GM19023 (cell line): ENCODE data around the gene CBX3.
"Not testable (repeated sequence)": the region's sequence is repeated elsewhere in the genome, so short reads cannot be mapped to it uniquely, and the experiment has no call there.

Experiments
- ATAC-seq: cut with Tn5 transposase; IDR thresholded peaks from one replicate; pipeline ENCODE4 v1.9.1; 2021; ENCODE audit warnings: mild to moderate bottlenecking, moderate library complexity; ENCODE audit not compliant: unreplicated experiment

The CBX3 gene

DNA sequence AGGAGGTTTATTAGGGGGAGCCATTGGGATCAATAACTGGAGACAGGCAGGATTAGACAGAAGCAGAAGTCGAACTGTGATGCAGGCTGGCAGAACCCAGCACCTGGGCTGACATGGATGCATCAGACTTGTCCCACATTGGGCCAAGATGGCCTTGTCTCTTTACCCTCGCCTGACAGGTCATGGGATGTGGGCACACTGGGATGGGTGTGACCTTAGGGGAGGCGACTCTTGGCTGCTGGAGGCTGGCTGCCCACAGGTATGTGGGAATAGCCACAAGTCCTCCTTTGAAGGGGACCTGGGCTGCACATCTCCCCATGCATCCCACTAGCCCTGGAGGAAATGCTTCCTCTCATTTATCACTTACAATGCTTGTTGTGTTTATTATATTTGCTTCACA lies 32.3 kb upstream of the CBX3 start:
- no peak for ATAC-seq

DNA sequence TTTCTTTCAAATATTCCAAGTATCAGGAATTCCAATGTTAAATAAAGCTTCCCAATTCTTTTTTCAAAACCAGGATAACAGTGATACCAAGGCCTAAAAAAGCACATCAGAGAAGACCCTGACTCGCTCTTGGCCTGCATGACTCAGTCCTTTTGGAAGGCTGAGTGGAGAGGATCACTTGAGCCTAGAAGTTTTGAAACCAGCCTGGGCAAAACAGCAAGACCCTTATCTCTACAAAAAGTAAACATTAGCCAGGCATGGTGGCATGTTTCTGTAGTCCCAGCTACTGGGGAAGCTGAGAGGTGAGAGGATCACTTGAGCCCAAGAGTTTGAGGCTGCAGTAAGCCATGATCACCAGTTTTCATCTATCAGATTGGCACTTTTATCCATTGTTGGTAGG lies 30.9 kb upstream of the CBX3 start:
- no peak for ATAC-seq

DNA sequence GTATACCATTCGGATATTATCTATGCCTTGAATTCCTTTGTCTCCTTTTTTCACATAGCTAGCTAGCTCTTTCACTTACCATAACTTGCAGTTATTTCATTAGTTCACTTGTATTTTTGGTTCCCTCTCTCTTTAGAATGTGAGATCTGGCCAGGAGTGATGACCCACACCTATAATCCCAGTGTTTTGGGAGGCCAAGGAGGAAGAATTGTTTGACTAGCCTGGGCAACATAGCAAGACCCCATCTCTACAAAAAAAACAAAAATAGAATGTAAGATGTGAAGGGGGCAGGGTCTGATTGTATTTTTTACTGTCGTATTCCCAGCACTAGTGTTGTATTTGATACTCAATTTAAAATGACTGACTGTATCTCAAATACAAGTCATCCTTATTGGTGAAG lies 29.9 kb upstream of the CBX3 start:
- ATAC-seq = no peak

DNA sequence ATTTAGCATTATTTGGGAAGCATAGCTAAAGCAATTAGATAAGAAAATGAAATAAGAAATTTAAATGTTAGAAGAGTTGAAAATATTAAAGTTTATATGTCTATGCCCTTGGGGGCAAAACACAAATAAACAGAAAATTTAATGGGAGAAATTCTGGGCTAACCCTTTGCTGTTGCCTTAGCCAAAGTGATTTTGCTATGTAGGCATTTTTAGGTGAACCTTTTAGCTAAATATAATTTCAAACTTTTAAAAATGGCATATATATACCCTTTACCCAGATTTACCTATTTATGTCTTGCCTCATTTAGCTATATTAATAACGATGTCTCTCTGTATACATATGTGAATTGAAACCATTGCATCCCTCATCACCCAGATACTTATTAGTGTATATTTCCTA lies 29.5 kb upstream of the CBX3 start:
- no peak for ATAC-seq

DNA sequence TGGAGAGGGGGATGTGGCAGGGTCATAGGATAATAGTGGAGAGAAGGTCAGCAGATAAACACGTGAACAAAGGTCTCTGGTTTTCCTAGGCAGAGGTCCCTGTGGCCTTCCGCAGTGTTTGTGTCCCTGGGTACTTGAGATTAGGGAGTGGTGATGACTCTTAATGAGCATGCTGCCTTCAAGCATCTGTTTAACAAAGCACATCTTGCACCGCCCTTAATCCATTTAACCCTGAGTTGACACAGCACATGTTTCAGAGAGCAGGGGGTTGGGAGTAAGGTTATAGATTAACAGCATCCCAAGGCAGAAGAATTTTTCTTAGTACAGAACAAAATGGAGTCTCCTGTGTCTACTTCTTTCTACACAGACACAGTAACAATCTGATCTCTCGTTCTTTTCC lies 25.6 kb upstream of the CBX3 start:
- ATAC-seq = not testable (repeated sequence)

DNA sequence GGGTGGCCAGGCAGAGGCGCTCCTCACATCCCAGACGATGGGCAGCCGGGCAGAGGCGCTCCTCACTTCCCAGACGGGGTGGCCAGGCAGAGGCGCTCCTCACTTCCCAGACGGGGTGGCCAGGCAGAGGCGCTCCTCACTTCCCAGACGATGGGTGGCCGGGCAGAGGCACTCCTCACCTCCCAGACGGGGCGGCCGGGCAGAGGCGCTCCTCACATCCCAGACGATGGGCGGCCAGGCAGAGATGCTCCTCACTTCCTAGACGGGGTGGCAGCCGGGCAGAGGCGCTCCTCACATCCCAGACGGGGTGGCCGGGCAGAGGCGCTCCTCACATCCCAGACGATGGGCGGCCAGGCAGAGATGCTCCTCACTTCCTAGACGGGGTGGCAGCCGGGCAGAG lies 24.8 kb upstream of the CBX3 start:
- not testable (repeated sequence) for ATAC-seq

DNA sequence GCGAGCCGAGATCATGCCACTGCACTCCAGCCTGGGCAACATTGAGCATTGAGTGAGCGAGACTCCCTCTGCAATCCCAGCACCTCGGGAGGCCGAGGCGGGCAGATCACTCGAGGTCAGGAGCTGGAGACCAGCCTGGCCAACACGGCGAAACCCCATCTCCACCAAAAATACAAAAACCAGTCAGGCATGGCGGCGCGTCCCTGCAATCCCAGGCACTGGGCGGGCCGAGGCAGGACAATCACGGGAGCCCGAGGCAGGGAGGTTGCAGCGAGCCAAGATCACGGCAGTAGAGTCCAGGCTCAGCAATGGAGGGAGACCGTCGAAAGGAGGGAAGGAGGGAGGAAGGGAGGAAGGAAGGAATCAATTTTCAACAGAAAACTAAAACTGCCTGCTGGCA lies 24.3 kb upstream of the CBX3 start:
- ATAC-seq = not testable (repeated sequence)

DNA sequence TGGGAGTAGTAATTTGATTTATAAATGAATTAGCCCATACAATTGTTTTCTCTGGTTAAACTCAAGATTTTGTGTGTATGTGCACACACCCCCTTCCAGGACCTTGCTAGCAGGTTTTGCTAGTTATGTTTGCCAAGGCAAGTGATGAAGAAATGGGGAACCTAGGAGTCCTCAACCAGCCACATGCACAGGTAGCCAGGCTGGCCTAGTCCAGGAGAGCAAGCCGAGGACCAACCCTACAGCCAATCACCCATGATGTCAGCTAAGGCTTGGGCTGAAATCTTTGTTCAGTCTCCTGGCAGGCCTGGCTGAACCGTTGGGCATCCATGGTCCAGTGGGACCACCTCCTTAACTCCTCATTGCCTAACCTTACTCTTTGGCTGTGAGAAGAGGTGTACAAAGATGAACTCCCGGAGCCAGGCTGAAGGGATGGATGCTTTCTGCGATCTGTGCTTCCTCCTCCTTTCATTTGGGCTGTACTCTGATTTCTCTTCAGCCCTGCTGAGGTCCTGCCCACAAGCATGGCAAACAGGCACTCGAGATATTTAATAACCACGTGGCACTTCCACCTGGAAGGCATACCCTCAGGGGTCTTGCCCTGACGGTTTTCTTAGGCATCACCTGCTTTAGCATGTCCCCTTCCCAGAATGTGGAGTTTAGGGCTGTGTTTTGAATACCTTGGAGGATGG lies 23.1 kb upstream of the CBX3 start:
- ATAC-seq = no peak

DNA sequence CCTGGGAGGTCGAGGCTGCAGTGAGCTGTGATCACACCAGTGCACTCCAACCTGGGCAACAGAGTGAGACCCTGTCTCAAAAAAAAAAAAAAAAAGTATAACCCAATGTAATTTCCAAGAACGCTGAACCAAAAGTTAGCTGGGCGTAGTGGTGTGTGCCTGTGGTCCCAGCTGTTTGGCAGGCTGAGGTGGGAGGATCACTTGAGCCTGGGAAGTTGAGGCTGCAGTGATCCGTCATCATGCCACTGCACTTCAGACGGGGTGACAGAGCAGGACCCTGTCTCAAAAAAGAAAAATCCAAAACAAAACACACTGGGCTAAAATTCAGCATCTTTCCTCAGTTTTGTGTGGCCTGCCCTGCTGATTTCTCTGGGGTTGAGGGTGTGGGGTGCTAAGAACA lies 22.1 kb upstream of the CBX3 start:
- ATAC-seq = no peak

DNA sequence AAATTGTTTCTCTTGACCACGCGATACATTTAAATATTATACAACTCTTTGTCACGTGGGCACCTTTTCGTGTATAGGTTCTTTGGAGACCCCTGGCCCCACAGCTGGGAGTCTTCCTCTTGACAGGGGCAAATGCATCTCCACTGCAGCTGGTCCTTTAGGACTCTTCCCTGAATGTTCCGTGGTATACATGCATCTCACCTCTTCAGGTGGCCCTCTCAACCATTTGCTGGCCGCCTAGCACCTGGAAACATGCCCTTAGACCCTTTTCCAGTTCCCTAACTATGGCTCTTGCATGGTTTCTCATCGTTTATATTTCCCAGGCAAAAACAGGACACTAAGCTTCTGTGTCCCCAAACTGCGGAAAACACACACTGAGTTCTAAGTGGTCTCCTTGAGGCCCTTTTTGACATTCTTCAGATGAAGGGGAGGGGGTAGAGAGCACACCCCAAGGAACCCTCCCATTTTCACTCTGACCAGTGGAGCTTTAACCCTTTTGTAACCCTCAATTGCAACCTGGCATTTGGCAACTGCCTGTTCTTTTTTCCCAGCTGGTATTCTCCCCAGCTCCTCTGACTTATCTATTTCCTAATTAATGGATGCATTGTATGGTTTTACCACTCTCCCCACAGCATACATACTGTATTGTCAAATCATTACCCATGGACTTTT lies 21.6 kb upstream of the CBX3 start:
- no peak for ATAC-seq

DNA sequence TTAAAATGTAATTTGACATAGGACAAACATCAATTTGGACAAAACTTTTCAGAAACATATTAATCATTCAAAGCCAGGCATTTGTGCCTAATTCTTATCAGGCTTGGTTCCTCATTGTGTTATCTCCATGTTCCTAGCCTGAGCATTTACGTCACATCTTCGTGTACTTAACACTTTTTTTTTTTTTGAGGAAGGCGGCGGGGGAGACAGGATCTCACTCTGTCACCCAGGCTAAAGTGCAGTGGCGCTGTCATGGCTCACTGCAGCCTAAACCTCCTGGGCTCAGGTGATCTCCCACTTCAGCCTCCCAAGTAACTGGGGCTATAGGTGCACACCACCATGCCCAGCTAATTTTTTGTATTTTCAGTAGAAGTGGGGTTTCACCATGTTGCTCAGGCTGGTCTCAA lies 20.8 kb upstream of the CBX3 start:
- no peak for ATAC-seq

DNA sequence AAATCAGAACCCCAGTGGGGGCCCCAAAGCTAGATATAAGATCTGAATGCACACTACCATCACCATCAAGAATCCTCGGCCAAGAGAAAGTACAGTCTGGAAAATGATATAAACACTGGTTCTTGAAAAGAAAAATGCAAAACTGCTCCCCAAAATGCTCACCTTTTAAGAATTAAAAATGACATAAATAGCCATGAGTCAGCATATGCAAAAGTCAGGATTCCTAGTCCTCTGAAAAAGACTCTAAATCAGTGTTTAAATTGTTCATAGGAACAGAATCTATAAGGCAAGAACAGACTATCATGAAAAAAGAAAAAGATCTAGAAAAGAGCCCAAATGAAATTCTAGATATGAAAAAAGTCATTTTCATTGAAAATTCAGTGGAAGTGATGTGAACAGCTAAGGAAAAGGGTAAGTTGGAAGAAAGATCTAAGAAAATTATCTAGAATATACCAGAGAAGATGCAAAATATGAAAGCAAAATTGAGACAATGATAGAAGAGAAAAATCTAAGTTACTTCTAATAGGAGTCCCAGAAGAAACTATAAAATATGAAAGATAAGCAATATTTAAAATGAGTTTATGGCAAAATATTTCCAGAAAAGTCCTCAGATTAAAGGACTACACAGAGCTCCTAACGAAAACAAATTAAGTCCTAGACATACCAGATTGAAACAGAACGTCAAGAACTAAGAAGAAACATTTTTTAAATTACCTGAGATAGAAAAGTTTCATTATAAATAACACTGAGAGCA lies 19.9 kb upstream of the CBX3 start:
- no peak for ATAC-seq

DNA sequence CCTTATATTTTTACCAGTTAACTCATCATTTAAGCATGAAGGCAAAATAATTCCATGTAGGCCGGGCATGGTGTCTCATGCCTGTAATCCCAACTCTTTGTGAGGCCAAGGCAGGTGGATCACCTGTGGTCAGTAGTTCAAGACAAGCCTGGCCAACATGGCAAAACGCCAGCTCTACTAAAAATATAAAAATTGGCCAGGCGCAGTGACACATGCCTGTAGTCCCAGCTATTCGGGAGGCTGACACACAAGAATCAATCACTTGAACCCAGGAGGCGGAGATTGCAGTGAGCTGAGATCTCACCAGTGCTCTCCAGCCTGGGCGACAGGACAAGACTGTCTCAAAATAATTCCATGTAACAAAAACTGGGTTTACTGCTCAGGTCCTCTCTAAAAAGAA lies 19.3 kb upstream of the CBX3 start:
- ATAC-seq = no peak

DNA sequence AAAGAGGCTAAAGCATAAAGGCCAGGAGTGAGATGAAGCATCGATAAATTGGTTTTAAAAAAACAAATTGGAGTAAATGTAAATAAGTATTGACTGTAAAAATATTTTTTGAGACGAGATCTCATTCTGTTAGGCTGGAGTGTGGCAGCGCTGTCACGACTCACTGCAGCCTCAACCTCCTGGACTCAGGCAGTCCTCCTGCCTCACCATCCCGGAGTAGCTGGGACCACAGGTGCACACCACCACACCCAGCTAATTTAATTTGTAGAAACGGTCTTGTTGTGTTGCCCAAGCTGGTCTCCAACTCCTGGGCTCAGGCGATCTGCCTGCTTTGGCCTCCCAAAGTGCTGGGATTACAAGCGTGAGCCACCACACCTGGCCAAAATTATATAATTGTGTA lies 18.8 kb upstream of the CBX3 start:
- no peak for ATAC-seq

DNA sequence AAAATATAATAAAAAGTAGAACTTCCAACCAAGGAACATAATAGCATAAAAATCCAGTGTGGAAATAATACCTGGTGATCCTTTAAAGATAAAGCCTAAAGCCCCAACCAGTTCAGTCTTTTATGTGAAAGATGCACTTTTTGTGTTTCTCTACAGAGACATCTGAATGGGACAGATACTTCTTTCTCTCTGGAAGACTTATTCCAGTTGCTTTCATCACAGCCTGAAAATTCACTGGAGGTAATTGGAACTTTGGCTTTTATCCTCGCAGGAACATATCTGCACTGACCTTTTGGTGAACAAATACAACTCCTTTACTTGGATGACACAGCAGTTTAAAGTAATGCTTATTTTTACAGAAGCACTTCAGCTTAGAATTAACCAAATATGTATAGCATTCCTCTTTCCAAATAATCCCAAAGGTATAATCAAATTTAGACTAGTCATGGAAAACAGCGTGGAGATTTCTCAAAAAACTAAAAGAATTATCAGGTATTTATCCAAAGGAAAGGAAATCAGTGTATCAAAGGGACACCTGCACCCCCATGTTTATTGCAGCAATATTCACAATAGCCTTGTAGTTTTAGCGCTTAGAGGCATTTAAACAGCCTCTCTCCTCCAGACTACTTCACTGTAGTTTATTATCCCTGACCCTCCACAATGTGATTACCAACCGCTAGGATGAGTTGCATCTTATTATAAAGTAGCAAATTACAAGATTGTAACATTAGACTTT lies 17.8 kb upstream of the CBX3 start:
- no peak for ATAC-seq

DNA sequence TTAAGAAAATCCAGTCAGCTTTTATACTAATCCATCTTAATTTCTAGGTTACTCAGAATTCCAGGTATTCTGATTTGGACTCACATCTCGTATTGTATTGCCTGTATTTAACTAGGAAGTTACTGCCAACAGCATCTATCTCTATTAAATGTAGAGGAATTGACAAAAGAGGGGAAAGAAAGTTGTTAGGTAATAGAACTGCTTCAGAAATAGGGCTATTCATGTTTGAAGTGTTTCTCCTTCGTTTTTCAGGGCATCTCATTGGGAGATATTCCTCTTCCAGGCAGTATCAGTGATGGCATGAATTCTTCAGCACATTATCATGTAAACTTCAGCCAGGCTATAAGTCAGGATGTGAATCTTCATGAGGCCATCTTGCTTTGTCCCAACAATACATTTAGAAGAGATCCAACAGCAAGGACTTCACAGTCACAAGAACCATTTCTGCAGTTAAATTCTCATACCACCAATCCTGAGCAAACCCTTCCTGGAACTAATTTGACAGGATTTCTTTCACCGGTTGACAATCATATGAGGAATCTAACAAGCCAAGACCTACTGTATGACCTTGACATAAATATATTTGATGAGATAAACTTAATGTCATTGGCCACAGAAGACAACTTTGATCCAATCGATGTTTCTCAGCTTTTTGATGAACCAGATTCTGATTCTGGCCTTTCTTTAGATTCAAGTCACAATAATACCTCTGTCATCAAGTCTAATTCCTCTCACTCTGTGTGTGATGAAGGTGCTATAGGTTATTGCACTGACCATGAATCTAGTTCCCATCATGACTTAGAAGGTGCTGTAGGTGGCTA lies 17.1 kb upstream of the CBX3 start:
- not testable (repeated sequence) for ATAC-seq

DNA sequence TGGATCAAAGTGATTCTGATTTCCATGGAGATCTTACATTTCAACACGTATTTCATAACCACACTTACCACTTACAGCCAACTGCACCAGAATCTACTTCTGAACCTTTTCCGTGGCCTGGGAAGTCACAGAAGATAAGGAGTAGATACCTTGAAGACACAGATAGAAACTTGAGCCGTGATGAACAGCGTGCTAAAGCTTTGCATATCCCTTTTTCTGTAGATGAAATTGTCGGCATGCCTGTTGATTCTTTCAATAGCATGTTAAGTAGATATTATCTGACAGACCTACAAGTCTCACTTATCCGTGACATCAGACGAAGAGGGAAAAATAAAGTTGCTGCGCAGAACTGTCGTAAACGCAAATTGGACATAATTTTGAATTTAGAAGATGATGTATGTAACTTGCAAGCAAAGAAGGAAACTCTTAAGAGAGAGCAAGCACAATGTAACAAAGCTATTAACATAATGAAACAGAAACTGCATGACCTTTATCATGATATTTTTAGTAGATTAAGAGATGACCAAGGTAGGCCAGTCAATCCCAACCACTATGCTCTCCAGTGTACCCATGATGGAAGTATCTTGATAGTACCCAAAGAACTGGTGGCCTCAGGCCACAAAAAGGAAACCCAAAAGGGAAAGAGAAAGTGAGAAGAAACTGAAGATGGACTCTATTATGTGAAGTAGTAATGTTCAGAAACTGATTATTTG lies 16.3 kb upstream of the CBX3 start:
- ATAC-seq = no peak

DNA sequence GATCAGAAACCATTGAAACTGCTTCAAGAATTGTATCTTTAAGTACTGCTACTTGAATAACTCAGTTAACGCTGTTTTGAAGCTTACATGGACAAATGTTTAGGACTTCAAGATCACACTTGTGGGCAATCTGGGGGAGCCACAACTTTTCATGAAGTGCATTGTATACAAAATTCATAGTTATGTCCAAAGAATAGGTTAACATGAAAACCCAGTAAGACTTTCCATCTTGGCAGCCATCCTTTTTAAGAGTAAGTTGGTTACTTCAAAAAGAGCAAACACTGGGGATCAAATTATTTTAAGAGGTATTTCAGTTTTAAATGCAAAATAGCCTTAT lies 15.7 kb upstream of the CBX3 start:
- no peak for ATAC-seq

DNA sequence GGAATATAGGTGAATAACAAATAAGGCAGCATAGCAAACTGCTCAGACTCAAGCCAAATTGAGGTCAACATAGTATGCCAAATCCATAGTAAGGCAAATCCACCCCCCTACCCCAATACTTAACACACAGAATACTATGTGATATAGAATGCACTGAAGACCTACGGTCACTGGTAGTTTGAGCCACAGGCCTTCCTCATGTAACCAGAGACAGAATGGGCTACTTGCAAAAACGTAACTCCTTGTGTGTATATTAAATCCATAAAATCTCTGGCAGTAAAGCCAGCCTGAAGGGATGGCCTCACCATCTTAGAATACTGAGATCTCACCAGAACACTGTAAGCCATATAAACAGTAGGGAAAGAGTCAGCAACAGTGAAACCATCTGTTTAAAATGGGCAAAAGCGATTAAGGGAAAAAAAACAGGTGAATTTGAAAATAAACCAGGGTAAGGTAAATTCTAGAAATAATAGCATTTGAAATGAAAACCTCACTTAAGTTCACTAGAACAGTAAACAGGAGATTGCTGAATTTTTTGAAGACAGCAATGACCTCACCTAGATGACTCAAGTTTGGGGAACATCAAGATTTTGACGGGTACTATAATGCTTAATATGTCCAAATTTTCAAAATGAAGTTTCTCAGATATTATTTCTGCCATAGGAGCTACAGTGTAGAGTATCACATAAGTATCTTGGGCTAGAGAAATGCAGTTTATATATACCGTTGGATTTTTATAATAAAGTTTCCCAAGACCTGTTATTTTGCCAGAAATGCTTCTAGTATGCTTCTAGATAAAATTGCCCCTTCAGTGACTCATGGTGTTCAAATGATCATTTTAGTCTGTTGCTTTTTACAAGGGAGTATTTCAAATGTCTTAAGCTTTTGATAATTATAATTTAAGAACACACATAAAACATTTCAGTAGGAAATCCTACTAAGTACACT lies 14.9 kb upstream of the CBX3 start:
- no peak for ATAC-seq
